UCSD-AML1 (cell line): ENCODE data around the gene ABL2.
"Not testable (repeated sequence)": the region's sequence is repeated elsewhere in the genome, so short reads cannot be mapped to it uniquely, and the experiment has no call there.

ENCODE experiments used
- DNase-seq: peaks from one replicate; lab custom pipeline; 2025; ENCODE audit not compliant: unreplicated experiment; lab: John Stamatoyannopoulos, UW

ABL2 gene

DNA sequence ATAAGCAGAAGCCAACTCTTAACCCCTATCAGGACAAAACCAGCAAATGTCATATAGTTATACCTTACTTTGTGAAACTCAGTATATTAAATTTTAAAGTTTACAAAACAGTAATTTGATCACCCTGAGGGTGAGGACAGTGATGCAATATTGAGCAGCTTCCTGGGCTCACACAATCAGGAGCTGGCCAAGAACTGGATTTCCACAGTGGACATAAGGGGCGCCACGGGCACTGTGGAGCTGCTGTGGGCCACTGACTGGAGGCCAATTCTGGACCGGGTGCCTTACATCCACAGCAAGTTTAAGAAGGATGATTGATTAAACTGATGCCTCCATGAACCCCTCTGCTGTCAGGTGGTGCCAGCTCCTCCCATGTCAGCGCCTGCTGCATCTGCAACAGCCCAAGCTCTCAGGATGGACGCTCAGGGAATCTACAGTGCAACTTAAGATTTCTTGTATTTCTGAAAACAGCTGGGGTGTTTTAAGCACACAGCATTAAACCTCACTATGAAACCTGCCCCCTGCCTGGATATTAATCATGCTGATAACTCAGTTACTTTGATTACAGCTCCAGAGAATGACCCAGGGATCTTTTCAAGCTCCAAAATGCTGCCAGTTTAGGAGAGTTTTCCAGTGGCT is 91.7 kb downstream of the ABL2 start:
- no peak for DNase-seq

DNA sequence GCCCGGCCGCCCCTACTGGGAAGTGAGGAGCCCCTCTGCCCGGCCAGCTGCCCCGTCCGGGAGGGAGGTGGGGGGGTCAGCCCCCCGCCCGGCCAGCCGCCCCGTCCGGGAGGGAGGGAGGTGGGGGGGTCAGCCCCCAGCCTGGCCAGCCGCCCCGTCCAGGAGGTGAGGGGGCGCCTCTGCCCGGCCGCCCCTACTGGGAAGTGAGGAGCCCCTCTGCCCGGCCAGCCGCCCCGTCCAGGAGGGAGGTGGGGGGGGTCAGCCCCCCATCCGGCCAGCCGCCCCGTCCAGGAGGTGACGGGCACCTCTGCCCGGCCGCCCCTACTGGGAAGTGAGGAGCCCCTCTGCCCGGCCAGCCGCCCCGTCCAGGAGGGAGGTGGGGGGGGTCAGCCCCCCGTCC is 93.8 kb downstream of the ABL2 start:
- not testable (repeated sequence) for DNase-seq

DNA sequence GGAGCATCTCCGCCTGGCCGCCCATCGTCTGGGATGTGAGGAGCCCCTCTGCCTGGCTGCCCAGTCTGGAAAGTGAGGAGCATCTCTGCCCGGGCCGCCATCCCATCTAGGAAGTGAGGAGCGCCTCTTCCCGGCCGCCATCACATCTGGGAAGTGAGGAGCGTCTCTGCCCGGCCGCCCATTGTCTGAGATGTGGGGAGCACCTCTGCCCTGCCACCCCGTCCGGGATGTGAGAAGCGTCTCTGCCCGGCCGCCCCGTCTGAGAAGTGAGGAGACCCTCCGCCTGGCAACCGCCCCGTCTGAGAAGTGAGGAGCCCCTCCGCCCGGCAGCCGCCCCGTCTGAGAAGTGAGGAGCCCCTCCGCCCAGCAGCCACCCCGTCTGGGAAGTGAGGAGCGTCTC is 94.3 kb downstream of the ABL2 start:
- not testable (repeated sequence) for DNase-seq

DNA sequence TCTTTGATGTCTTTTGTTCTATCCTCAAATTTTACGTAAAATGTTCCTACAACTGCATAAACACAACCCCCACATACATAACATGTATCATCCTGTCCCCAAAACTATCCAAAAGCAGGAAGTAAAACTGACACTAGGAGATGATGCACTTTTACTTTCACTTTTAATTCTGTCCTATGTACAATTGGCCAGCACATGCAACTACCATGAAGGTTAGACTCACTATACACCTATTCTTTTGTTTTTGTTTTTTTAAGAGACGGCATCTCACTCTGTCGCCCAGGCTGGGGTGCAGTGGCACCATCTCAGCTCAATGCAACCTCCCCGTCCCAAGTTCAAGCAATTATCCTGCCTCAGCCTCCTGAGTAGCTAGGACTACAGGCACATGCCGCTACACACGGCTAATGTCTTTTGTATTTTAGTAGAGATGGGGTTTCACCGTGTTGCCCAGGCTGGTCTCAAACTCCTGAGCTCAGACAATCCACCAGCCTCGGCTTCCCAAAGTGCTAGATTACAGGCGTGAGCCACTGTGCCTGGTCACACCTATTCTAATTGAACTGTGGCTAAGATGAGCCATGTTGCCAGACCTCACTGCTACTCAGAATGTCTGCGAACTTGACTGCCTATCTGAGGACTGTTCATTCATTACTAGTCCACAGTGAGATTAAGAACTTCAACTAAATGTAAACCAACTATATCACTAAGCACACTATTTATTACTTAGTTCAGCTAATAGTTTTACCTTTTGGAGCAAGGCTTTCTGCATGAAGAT is 99.6 kb downstream of the ABL2 start:
- no peak for DNase-seq

DNA sequence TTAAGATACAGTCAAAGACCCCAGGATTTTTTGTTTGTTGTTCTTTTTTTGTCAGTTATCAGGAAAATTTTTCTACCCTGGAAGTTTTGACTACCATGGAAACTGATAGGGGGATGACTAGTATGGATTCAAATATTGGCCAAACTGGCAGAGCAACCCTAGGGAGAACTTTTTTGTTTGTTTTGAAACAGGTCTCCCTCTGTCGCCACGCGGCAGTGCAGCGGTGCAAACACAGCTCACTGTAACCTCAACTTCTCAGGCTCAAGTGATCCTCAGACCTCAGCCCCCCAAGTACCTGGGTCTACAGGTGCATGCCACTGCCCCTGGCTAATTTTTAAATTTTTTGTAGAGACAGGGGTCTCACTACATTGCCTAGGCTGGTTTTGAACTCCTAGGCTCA is 101.0 kb downstream of the ABL2 start:
- no peak for DNase-seq

DNA sequence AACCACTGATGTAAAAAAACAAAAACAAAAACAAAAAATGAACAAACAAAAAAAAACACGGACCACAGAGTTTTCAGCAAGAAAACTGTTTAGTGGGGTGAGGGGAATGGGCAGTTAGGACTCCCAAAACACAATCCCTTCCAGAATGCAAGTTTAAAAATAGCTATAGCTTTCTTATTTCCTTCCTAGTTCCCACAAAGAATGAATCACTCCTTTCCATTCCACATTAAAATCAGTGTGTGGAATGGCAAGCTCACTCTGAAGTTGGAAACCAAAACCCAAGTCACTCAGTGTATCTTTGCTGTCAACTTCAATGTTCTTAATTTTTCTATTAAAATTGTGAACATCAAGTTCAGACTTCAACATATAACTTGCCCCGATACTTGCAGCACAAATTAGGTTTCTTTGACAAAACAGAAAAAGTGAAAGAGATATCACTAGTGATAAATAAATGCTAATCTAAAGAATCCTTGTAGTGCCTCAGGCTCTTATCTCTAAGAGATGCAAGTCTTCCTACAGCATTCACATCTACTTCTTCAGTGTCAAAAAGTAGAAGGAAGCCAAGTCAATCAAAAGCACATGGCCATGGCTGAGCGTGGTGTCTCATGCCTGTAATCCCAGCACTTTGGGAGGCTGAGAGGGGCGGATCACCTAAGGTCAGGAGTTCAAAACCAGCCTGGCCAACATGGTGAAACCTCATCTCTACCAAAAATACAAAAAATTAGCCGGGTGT is 102.1 kb downstream of the ABL2 start:
- DNase-seq: no peak

DNA sequence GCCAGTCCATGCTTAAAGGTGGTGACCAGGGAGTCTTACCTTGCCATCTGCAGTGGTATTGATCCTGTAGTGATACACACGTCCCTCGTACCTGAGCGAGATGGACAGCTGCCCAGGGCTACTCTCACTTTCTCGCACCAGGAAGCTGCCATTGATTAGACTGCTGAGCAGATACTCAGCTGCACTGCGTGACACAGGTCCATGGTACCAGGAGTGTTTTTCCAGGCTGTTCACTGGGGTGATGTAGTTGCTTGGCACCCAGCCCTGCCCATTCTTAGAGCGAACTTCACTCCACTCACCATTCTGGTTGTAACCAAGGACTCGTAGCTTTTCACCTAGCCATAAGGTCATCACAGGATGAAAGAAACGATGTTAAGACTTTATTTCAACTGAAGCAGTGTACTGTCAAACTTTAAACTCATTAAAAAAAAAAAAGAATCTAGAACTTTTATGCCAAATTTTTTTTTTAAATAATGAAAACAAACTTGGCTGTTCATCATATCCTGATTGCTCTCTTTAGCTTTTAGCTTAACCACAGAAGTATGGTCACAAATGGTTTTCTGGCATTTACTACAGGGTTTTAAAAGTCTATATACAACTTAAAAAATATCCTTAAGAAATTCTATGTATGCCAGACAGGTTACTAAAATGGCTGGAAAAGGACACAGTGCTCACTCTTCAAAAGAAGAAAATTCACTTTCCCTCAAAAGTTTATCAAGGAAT is 103.0 kb downstream of the ABL2 start:
- DNase-seq: no peak

DNA sequence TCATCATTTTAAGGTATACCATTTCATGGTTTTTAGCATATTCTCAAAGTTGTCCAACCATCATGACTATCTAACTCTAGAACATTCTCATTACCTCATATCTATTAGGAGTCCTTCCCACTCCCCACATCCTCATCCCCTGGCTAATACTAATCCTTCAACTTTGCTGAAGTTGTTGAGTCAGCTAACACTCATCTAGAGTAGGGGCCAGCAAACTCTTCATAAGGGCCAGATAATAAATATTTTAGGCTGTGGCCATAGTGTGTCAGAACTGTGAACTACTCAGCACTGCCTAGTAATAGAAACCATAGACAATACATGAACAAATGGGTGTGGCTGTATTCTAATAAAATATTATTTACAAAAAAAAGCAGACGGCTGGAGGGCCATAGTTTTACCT is 104.6 kb downstream of the ABL2 start:
- DNase-seq: no peak

DNA sequence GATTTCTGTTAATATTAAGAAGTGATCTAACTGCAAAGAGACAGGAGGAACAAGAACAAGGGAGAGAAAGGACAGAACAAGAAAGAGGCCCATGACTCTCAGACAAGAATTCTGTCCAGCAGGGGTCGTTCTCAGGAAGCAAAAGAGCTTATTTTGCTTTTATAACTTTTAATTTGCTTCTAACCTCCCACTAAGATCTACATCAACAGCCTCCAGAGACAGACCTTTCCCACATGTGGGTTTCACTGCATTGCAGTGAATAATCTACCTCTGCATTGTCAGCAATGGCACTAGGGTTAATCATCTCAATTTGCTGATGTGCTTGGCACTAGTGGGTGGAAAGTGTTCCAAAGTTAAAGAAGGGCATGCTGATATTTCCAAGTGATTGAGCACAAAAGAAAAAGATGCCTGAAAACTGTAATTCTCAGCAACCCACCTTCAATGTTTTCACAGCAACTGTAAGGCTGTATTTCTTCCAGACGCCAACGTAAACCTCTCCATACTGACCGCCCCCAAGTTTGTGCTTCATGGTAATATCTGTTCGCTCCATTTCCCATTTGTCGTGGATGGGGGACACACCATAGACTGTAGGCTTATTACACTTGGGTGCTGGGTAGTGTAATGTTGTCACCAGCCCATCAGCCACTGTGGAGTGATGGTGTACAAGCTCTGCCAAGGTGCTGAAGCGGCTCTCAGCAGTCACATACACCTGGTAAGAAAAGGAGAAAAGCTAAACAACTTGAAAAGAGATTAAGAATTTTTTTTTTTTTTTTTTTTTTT is 108.1 kb downstream of the ABL2 start:
- no peak for DNase-seq

DNA sequence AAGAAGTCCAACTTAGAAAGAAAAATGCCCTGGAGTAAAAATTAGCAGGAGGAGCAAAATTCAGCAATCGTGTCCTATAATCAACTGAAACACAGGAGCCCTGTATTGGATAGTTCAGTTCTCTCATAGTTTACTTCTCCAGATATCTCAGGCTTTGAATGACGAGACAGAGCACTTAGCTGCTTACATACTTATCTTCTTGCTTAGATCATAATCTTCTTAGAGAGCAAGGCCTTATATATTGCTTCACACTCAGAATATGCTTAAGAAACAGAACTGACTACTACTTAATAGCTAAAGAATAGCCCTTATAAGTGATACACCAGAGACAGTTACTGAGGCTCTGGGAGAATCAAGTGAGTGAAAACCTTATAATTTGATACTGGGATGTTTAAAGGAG is 108.7 kb downstream of the ABL2 start:
- DNase-seq: no peak

DNA sequence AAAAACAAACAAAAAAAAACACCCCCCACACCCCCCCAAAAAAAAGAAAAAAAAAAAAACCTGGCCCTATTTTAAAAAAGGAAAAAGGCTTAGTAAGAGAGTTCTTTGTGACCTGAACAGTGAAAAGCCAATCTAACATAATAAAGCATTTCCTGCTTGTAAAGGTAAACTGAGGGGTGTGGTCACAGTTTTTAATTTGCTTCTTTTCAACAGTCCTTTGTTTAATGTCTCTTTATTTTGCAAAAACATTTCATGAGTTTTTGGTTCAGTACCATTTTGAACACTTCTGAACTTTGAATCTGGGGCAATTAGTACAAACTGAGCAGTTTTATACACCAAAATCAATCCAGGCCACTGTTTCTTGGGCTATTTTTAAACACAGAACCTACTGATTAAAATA is 110.0 kb downstream of the ABL2 start:
- no peak for DNase-seq

DNA sequence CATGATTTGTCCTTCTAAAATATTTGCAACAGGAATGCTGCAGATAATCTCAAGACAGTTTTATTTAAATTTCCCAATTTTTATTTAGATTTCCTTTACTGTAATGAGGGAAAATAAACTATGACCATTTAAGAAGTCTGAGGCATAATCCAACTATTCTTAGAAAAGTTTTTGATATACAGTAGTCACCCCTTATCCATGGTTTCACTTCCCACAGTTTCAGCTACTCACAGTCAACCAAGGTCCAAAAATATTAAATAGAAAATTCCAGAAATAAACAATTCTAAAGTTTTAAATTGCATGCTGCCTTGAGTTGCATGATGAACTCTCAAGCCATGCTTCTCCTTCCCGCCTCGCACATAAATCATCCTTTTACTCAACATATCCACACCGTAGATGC is 114.3 kb downstream of the ABL2 start:
- no peak for DNase-seq

DNA sequence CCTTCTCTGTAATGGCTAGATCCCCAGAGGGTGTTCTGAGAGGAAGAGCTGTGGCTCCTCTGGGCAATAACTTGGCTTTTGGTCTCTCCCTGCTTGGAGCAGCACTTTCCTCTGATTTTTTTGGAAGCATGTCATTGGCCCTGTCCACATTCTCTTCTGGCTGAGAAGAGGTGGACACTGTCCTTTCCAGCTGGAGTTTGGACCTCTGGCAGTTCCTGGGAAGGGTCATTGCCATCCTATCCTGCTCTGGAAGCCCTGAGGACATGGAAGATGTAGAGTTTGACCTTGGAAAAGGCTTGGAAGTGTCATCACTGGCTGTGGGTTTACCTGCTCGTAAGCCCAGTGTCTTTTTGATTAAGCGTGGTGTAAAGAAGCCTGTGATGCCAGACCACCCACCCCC is 120.8 kb downstream of the ABL2 start:
- DNase-seq: no peak

DNA sequence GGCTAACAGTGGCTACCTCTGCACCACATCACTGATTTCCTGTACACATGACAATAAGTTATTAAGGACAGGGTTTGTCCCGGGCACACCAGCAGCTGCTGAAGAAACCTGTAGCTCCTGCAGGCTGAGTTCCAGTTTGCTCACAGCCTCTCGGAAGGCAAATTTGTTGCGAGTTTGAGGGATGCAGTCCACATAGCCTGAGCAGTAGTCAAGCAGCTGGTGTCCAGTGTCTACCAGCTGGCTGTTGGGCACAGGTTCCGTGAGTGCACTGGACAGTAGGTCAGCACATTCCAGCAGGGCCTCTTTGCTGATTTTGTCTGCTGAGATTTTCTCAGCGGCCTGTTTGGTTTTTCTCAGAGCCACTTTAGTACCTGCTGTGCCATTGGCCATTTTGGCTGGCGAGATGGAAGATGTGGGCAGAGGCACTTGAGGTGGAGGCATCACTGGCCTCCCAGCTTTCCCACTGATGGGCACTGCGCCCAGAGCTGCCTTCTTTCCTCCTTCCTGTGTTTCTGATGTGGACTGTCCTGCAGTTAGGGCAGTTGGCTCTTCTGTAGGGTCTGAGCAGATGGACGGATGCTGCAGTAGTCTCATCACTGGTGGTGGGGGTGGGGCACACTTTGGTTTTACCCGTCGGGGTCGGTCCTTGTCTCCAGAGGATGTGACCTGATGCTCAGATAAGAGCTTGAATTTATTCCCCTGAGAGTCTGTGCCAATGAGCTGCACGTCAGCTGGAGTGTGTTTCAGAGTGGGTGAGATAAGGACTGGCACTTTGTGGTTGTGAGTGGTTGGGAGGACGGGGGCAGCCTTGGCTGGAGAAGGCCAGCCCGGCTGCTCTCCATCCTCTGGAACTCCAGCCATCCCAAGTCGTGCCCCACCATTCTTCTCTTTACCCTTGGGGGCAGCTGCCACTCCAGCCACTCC is 121.5 kb downstream of the ABL2 start:
- DNase-seq: no peak

DNA sequence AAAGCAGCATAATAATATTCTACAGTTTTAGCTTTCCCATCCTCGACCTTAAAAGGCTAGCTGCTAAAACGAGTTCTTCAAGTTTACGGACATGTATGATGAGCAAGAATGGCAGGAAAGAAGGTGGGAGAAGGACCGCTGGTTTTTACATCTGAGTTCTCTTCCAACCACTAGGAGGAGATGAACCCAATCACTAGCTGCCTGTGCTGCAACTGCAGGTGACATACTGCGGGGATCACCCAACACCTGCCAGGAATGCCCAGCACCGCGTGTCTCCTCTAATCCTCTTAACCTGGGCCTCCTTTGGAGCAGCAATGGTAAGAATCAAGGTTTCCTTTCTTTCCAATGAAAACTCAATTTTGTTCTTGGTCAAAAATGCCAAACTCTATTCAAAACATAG is 124.1 kb downstream of the ABL2 start:
- no peak for DNase-seq

DNA sequence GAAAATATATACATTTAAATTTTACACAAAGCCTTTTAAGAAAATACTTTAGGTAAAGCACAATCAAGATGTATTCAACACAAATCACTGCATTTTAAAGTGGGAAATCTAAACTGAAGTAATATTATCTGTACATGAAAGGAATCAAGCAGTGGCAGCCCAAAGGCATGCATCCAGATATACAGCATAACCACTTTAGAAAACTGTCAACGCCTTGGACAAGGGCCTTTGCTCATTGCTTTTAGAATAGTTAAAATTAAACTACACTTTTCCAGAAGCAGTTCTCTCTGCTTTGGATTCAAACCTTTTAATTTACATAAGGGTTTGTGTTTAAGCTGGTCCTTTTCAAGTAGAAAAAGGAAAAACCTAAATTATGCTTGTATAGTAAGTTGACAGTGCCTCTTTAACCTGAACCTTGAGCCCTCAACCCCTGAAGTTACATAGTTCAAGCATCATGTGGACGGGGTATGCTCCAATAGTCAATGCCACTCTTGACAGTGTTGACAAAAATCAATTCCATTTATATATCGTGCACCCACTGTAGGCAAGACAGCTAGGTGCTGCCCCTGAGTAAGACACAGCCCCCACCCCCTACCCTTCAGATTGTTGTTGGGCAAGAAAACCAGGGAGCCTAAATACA is 124.7 kb downstream of the ABL2 start:
- no peak for DNase-seq

DNA sequence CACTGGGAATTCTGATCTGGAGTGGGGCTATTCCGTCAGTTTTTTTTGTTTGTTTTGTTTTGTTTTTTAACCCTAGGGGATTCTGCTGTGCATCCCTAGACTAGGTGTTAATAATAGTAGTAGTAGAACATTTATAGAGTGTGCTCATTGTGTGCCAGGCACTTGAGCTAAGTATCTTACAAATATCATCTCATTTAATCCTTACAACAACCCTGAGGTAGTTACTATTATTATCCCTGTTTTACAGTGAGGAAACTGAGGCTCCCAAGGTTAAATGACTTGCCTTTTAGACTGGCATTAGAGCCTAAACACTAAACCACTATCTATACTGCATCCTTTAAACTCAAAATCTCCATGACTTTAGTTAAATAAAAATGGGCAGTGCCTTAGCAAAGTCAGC is 125.5 kb downstream of the ABL2 start:
- no peak for DNase-seq

DNA sequence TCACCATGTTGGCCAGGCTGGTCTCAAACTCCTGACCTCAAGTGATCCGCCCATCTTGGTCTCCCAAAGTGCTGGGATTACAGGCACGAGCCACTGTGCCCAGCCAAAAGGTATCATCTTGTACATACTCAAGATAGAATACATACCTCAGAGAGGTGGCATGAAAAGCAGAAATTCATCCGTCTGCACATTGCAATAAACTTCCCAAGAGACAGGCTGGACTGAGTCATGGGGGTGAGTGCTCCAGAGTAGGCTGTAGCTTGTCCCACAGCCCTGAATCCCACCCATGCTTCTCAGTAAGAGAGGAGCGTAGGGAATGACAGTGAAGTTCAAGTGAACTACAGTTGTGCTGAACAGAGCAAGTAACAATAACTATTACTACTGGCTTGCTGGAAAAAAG is 127.9 kb downstream of the ABL2 start:
- no peak for DNase-seq

DNA sequence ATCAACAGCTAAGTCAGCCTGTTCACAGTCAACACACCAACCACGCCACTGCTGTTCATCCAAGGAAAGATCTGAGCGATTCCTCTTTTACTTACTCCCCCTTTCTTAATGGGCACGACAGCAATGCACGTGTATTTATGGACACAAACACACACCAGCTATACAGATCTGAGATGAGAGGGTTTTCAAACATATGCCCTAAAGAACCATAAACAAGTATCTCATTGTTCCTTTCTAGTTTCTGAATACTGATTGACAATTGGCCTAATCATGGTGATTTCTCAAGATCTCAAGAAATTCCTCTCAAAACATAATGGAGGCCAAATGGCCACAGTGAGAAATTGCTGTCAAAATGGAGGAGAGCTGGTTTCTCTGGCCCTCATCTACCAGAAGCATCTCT is 129.6 kb downstream of the ABL2 start:
- DNase-seq: no peak
